ENCODE results near the gene QDPR.
A peak's percentile ranks its signal among the peaks of the same experiment; 100 is the strongest.
"Not testable (repeated sequence)": the region's sequence is repeated elsewhere in the genome, so short reads cannot be mapped to it uniquely, and the experiment has no call there.

The QDPR gene

GRCh38 chr4:17511950-17512795 lies at the start of gene QDPR:
Gene QDPR (minus strand): TSS chr4:17512090. CDS start chr4:17512054, 36 bp downstream.
- peak; percentile 88 for DNase-seq

GRCh38 chr4:17561195-17561909 lies 49.5 kb upstream of the QDPR start:
- no peak for DNase-seq

- no peak for DNase-seq
Measured at GRCh38 chr4:17560065-17560673, 48.3 kb upstream of the QDPR start.

GRCh38 chr4:17559709-17560048 lies 47.8 kb upstream of the QDPR start:
- no peak for DNase-seq

- no peak for DNase-seq
Measured at GRCh38 chr4:17558941-17559708, 47.2 kb upstream of the QDPR start.

- no peak for DNase-seq
Measured at GRCh38 chr4:17557880-17558279, 46.0 kb upstream of the QDPR start.

GRCh38 chr4:17556498-17556897 lies 44.6 kb upstream of the QDPR start:
- no peak for DNase-seq

GRCh38 chr4:17554568-17554967 lies 42.7 kb upstream of the QDPR start:
- no peak for DNase-seq

- no peak for DNase-seq
Measured at GRCh38 chr4:17552427-17552826, 40.5 kb upstream of the QDPR start.

- no peak for DNase-seq
Measured at GRCh38 chr4:17550549-17550948, 38.7 kb upstream of the QDPR start.

GRCh38 chr4:17546678-17547077 lies 34.8 kb upstream of the QDPR start:
- no peak for DNase-seq

GRCh38 chr4:17546222-17546621 lies 34.3 kb upstream of the QDPR start:
- no peak for DNase-seq

GRCh38 chr4:17545374-17546140 lies 33.7 kb upstream of the QDPR start:
- no peak for DNase-seq

- no peak for DNase-seq
Measured at GRCh38 chr4:17544831-17545234, 32.9 kb upstream of the QDPR start.

GRCh38 chr4:17544205-17544604 lies 32.3 kb upstream of the QDPR start:
- DNase-seq: no peak

GRCh38 chr4:17537060-17537459 lies 25.2 kb upstream of the QDPR start:
- not testable (repeated sequence) for DNase-seq

GRCh38 chr4:17535906-17536305 lies 24.0 kb upstream of the QDPR start:
- DNase-seq: no peak

GRCh38 chr4:17535242-17535641 lies 23.4 kb upstream of the QDPR start:
- DNase-seq: no peak

GRCh38 chr4:17534705-17535104 lies 22.8 kb upstream of the QDPR start:
- DNase-seq: no peak

- no peak for DNase-seq
Measured at GRCh38 chr4:17531538-17532285, 19.8 kb upstream of the QDPR start.

- no peak for DNase-seq
Measured at GRCh38 chr4:17528551-17529165, 16.8 kb upstream of the QDPR start.
